Lung (tissue), 12 donors: ENCODE results near the gene HSPBAP1. TPM values are rescaled to one million over a fixed set of nuclear protein-coding genes. Genes with fewer than 3 reads are reported as not detected.
A peak's percentile ranks its signal among the peaks of the same experiment; 100 is the strongest.

Experiments
- ATAC-seq: fragments of 200-7000 bp; cut with Tn5 transposase; one replicate; pipeline ENCODE4 v1.9.1; 2020; ENCODE audit warnings: moderate number of reproducible peaks; ENCODE audit not compliant: insufficient read depth, low FRiP score
- DNase-seq, 3 donors: peaks; one replicate each; pipeline ENCODE4 v3.0.0-alpha.2; 2013 to 2017
- H3K27ac ChIP-seq, 2 donors: one replicate each; pipeline ENCODE4 v1.5.1; 2013; ENCODE audit warnings: mild to moderate bottlenecking in 2 of 2, moderate library complexity in 2 of 2, control low read depth in 1 of 2, inconsistent platforms in 1 of 2, low read depth in 1 of 2, low read length in 1 of 2
- H3K27me3 ChIP-seq, 3 donors: one replicate each; pipeline ENCODE4 v1.5.1; 2013; ENCODE audit warnings: low read length in 2 of 3; ENCODE audit not compliant: control insufficient read depth in 3 of 3, insufficient read depth in 3 of 3
- H3K36me3 ChIP-seq, 4 donors: one replicate each; pipeline ENCODE4 v1.5.1; 2013; ENCODE audit warnings: low read length in 4 of 4, mild to moderate bottlenecking in 1 of 4, moderate library complexity in 1 of 4; ENCODE audit not compliant: control insufficient read depth in 4 of 4, insufficient read depth in 4 of 4
- H3K4me1 ChIP-seq, 5 donors: one replicate each; pipeline ENCODE4 v1.5.1; 2013; ENCODE audit warnings: low read length in 5 of 5, mild to moderate bottlenecking in 2 of 5, moderate library complexity in 1 of 5; ENCODE audit not compliant: control insufficient read depth in 5 of 5, insufficient read depth in 5 of 5
- H3K4me3 ChIP-seq: one replicate; pipeline ENCODE4 v1.5.1; 2013; ENCODE audit warnings: mild to moderate bottlenecking, control low read depth, moderate library complexity
- H3K9ac ChIP-seq, 2 donors: one replicate each; pipeline ENCODE4 v1.5.1; 2013; ENCODE audit warnings: low read length in 2 of 2, control low read depth in 1 of 2; ENCODE audit not compliant: insufficient read depth in 1 of 2
- H3K9me3 ChIP-seq, 4 donors: one replicate each; pipeline ENCODE4 v1.5.1; 2013; ENCODE audit warnings: low read length in 3 of 4, mild to moderate bottlenecking in 1 of 4, moderate library complexity in 1 of 4; ENCODE audit not compliant: control insufficient read depth in 4 of 4, insufficient read depth in 3 of 4
- WGBS, 2 donors: extraction: QIAGEN DNeasy Blood & Tissue Kit; methylation state at CpG; one replicate each; pipeline ENCODE4 v1.1.7; 2013; 5-methylcytosine and 5-hydroxymethylcytosine counted together
- polyA plus RNA-seq, 2 donors: library from polyadenylated mRNA; stranded (reverse); fragments of 200-250 nt; gene quantifications; one replicate each; pipeline ENCODE4 v1.2.1, GENCODE V29; 2013
- total RNA-seq, 2 donors: library from RNA; depleted of rRNA in 1 of 2; stranded (reverse); fragments of >200 nt in 1 of 2; gene quantifications; one replicate each; pipeline ENCODE4 v1.2.1, GENCODE V29; 2014 to 2021
- TF ChIP-seq, protein P1 (sequence below): IDR thresholded peaks from 2 replicates; pipeline ENCODE4 v1.5.1; 2012; ENCODE audit warnings: mild to moderate bottlenecking; ENCODE audit errors: control extremely low read depth, extremely low read depth
- donor health status: control.
- donor health status: control.
- donor health status: Bipolar disorder and iron deficiency.
- donor health status: healthy.
- donor health status: DM: yes; HTN: yes; CAD: no.

The HSPBAP1 gene
- total and polyA plus RNA-seq, 4 donors = 8.4 to 15.9 (median 11.1) TPM

DNA sequence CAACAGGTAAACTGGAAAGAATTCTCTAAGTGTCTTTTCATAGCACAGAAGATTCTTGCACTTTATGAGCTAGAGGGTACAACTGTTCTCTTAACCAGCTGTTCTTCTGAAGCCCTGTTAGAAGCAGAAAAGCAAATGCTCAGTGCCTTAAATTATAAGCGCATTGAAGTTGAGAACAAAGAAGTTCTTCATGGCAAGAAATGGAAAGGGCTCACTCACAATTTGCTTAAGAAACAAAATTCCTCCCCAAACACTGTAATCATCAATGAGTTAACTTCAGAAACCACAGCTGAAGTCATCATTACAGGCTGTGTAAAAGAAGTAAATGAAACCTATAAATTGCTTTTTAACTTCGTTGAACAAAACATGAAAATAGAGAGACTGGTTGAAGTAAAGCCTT, 93.4 kb downstream of the HSPBAP1 start:
- no peak overlapping the region for H3K9ac ChIP-seq
- TF ChIP-seq, protein P1, sequence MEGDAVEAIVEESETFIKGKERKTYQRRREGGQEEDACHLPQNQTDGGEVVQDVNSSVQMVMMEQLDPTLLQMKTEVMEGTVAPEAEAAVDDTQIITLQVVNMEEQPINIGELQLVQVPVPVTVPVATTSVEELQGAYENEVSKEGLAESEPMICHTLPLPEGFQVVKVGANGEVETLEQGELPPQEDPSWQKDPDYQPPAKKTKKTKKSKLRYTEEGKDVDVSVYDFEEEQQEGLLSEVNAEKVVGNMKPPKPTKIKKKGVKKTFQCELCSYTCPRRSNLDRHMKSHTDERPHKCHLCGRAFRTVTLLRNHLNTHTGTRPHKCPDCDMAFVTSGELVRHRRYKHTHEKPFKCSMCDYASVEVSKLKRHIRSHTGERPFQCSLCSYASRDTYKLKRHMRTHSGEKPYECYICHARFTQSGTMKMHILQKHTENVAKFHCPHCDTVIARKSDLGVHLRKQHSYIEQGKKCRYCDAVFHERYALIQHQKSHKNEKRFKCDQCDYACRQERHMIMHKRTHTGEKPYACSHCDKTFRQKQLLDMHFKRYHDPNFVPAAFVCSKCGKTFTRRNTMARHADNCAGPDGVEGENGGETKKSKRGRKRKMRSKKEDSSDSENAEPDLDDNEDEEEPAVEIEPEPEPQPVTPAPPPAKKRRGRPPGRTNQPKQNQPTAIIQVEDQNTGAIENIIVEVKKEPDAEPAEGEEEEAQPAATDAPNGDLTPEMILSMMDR = no peak
- no peak overlapping the region for H3K27ac ChIP-seq
- H3K9me3 ChIP-seq = peaks cover 0 to 1% (median 0%) of the 10 kb centered on the region in 4 donors
- H3K36me3 ChIP-seq = peaks cover 24 to 50% (median 36%) of the 10 kb centered on the region in 4 donors
- no peak for DNase-seq
- no peak overlapping the region for H3K4me3 ChIP-seq
- H3K27me3 ChIP-seq = no peaks in the 10 kb centered on the region
- peaks cover 0 to 1% (median 0%) of the 10 kb centered on the region in 5 donors for H3K4me1 ChIP-seq
- ATAC-seq = no peak
- WGBS, 2 donors = 85 to 91% methylated on average over 2 of the region's 2 CpGs

DNA sequence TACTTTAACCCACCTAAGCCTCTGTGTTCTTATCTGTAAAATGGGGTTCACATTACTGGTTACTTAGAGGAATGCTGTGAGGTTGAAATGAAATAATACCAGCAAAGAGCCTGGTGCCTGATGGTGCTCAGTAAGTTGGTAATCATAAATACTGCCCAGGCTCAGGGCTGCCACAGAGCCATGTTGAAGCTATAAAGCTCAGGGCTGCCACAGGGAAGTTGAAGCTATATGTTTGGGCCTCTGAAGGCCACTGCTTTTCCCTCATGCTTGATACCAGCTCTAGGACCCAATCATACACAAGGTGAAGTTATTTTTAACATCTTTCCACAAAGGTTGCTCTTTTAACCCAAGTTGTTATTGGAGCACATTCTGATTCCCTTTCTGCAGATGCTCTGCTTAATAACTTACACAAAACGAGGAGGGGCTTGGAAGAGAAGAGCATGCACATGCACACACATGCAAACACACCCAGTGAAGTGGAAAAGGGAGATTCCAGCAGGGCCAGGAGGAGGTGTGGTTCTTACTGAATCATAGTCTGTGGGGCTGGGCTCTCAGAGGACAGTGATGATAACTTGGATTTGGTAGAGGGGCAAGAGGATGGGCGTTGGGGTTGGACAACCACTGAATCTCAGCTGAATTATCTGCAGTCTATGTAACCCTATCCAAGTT, 95.5 kb downstream of the HSPBAP1 start:
- Histone ChIP-seq H3K27ac (no peak overlapping the region), H3K27me3 (no peaks in the 10 kb centered on the region), H3K4me3 (no peak overlapping the region), H3K9ac (no peak overlapping the region), H3K36me3 (peaks cover 24 to 48% (median 38%) of the 10 kb centered on the region in 4 donors), H3K4me1 (peaks cover 0 to 1% (median 0%) of the 10 kb centered on the region in 5 donors), H3K9me3 (peaks cover 0 to 1% (median 0%) of the 10 kb centered on the region in 4 donors)
- 77 to 87% methylated on average over 2 of the region's 2 CpGs for WGBS, 2 donors
- no peak for DNase-seq
- TF ChIP-seq, protein P1 = no peak
- ATAC-seq = no peak

DNA sequence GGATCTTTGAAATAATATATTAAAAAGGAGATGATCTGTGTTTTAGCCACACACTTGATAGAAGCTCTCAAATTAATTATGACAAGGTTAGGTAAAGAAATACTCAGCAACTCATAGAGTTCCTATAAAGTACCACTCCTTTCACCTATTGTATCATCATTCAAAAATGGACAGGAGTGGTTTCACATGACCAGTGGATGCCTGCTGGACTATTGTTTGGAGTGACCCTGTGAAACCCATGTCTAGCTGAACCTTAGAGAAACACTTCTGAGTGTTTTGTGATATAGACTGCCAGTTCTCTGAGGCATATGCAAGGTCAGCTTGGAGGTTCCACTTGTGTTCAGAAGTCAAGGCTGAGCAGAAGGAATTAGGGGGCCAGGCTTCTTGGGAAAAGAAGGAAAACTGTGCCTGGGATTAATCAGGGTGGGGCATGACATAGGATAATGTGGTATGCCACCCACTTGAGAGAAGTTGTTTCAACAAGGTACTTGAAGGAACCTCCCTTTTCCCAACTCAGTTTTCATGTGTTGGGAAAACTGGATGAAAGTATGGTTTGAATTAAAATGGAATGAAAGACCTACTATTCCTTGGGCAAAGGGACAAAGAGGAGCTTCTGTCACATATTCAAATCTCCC, 97.6 kb downstream of the HSPBAP1 start:
- H3K27ac ChIP-seq = peak overlapping the region in 1 of 2 donors; percentile 22
- peaks cover 21 to 57% (median 39%) of the 10 kb centered on the region in 4 donors for H3K36me3 ChIP-seq
- TF ChIP-seq, protein P1 = no peak
- DNase-seq (no peak), ATAC-seq (no peak)
- H3K9me3 ChIP-seq = peaks cover 0 to 1% (median 0%) of the 10 kb centered on the region in 4 donors
- H3K27me3 ChIP-seq = no peaks in the 10 kb centered on the region
- no peak overlapping the region for H3K9ac ChIP-seq
- H3K4me1 ChIP-seq = no peaks in the 10 kb centered on the region
- H3K4me3 ChIP-seq = no peak overlapping the region
